Activated CD4-positive, alpha-beta T cell treated with anti-CD3 and anti-CD28 coated beads, Interleukin-2, amount 50 U/mL, for 48 hours (primary cell): ENCODE measurements around the gene PEAK3.

Source experiments
- DNase-seq, 2 experiments: peaks; one replicate each; pipeline ENCODE4 v3.0.0-alpha.2; 2020

PEAK3 gene

GRCh38 chr19:2269244-2270156 is 12.5 kb downstream of the PEAK3 start:
- peak; percentile 99 for DNase-seq

GRCh38 chr19:2268861-2269243 is 13.1 kb downstream of the PEAK3 start:
- DNase-seq = no peak

GRCh38 chr19:2268480-2268830 is 13.5 kb downstream of the PEAK3 start:
- no peak for DNase-seq

- DNase-seq = peak; percentile 48 to 56
Measured at GRCh38 chr19:2266183-2266993, 15.6 kb downstream of the PEAK3 start.

GRCh38 chr19:2261438-2262172 is 20.4 kb downstream of the PEAK3 start:
- peak; percentile 74 to 78 for DNase-seq

- no peak for DNase-seq
Measured at GRCh38 chr19:2260341-2260805, 21.6 kb downstream of the PEAK3 start.

GRCh38 chr19:2259336-2259735 is 22.6 kb downstream of the PEAK3 start:
- no peak for DNase-seq

GRCh38 chr19:2255982-2256685 is 25.8 kb downstream of the PEAK3 start, which contains the start of gene JSRP1:
JSRP1 (minus strand) TSS chr19:2256417; CDS start chr19:2255314, 1,103 bp downstream.
- DNase-seq = no peak

GRCh38 chr19:2255112-2255845 is 26.7 kb downstream of the PEAK3 start:
- DNase-seq = no peak

- DNase-seq = no peak
Measured at GRCh38 chr19:2254064-2254872, 27.7 kb downstream of the PEAK3 start.

GRCh38 chr19:2253106-2254063 is 28.6 kb downstream of the PEAK3 start:
- DNase-seq = peak in 1 of 2 experiments; percentile 55

GRCh38 chr19:2252797-2253105 is 29.2 kb downstream of the PEAK3 start:
- DNase-seq = peak in 1 of 2 experiments; percentile 29

GRCh38 chr19:2252055-2252796 is 29.7 kb downstream of the PEAK3 start:
- peak in 1 of 2 experiments; percentile 26 for DNase-seq

GRCh38 chr19:2251106-2252054 is 30.6 kb downstream of the PEAK3 start:
- DNase-seq = peak in 1 of 2 experiments; percentile 32

- DNase-seq = no peak
Measured at GRCh38 chr19:2250766-2251105, 31.2 kb downstream of the PEAK3 start.

GRCh38 chr19:2249880-2250765 is 31.9 kb downstream of the PEAK3 start:
- DNase-seq = peak in 1 of 2 experiments; percentile 41
